LNCAP (cell line): Measurements from ENCODE around the gene TNFAIP8L2.

Experiments
- TF ChIP-seq, protein P1 (sequence below): fragments of 450-650 bp; IDR thresholded peaks from 2 replicates; pipeline ENCODE4 v1.5.1; 2017; ENCODE audit warnings: mild to moderate bottlenecking

TNFAIP8L2 gene

DNA sequence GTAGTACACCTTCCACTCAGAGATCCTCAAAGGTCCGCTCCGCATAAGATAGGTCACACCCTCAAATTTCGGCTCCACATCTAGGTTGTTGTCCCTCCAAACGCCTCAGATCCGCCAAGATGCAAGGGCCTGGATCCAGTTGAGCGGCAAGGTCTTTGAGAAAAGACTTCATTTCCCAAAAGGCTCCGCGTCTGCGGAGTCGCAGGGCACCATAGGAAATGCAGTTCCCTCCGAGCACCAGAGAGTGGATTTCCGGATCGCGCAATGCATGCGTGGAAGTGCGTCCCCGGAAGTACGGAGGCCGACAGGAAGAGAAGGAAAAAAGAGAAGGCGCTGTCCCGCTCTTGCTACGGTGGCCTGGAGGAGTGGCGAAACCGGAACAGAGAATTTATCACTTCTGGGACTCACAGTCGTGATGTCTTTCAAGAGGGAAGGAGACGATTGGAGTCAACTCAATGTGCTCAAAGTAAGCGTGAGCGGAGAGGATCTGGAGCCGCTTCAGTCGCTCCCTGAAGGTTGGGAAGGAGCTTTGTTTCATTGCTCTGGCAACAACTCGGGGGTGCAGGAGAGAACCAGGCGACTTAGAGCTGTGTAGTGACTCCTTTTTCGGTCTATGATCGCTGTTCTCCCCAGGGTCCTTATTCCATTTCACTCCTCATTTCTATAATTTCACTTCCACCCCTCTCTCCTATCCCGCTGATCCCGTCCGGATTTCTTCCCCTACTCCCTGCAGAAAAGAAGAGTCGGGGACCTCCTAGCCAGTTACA lies 9.5 kb downstream of the TNFAIP8L2 start, which contains the start of the genes LYSMD1 and SCNM1:
TSS of gene LYSMD1 (minus strand) at position 165 of the 767 bp plus-strand sequence. CDS start 644 bp downstream, outside the sequence.
TSS of gene SCNM1 (plus strand) at position 407 of the 767 bp plus-strand sequence. CDS start at position 416, 9 bp downstream.
- TF ChIP-seq, protein P1, sequence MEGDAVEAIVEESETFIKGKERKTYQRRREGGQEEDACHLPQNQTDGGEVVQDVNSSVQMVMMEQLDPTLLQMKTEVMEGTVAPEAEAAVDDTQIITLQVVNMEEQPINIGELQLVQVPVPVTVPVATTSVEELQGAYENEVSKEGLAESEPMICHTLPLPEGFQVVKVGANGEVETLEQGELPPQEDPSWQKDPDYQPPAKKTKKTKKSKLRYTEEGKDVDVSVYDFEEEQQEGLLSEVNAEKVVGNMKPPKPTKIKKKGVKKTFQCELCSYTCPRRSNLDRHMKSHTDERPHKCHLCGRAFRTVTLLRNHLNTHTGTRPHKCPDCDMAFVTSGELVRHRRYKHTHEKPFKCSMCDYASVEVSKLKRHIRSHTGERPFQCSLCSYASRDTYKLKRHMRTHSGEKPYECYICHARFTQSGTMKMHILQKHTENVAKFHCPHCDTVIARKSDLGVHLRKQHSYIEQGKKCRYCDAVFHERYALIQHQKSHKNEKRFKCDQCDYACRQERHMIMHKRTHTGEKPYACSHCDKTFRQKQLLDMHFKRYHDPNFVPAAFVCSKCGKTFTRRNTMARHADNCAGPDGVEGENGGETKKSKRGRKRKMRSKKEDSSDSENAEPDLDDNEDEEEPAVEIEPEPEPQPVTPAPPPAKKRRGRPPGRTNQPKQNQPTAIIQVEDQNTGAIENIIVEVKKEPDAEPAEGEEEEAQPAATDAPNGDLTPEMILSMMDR, result no peak

DNA sequence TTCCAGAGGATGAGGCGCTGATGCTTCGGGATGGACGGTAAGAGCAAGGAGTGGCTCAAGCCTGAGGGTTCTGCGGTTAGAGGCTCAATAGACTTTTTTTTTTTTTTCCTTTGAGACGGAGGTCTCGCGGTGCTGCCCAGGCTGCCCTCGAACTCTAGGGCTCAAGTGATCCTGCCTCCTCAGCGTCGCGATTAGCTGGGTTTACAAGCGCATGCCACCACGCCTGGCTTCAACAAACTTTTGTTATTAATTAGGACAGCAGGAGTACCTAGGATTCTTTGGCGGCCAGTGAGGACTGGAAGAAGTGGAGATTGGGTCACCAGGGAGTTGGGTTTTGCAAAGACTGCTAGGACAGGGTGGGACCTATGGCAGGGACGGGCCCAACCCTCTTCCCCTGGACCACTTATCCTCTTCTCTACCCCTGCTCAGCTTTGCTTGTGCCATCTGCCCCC lies 10.1 kb downstream of the TNFAIP8L2 start:
- TF ChIP-seq, protein P1, result no peak

DNA sequence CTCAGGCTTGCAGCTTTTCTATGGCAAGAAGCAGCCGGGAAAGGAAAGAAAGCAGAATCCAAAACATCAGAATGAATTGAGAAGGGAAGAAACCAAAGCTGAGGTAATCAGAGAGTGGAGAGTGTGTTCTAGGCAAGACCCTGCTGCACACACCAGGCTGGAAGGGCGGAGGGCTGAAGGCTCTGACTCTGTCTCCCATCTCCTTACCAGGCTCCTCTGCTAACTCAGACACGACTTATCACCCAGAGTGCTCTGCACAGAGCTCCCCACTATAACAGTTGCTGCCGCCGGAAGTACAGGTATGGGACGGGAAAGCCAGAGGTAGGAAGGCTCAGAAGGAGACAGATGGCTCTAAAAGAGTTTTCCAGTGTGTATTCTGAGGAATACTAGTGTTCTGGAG lies 10.7 kb downstream of the TNFAIP8L2 start:
- TF ChIP-seq, protein P1, result no peak

DNA sequence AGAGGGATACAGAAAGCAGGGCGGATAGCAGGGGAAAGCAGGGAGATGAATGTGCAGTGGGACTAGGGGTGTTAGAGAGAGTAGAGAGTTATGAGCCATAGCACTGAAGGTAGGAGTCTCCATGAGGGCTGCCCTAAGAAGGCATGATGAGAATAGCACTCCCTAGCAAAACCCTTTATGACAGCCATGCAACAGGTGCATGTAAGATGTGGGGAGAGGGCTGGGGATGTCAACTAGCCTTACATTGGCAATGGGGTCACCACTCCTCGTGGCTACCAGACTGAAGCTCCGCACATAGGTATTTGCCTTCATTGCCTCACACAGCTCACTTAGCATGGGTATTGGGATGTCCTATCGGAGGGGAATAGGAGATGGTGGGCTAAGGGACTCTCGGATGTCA lies 14.7 kb downstream of the TNFAIP8L2 start:
- TF ChIP-seq, protein P1, result no peak

DNA sequence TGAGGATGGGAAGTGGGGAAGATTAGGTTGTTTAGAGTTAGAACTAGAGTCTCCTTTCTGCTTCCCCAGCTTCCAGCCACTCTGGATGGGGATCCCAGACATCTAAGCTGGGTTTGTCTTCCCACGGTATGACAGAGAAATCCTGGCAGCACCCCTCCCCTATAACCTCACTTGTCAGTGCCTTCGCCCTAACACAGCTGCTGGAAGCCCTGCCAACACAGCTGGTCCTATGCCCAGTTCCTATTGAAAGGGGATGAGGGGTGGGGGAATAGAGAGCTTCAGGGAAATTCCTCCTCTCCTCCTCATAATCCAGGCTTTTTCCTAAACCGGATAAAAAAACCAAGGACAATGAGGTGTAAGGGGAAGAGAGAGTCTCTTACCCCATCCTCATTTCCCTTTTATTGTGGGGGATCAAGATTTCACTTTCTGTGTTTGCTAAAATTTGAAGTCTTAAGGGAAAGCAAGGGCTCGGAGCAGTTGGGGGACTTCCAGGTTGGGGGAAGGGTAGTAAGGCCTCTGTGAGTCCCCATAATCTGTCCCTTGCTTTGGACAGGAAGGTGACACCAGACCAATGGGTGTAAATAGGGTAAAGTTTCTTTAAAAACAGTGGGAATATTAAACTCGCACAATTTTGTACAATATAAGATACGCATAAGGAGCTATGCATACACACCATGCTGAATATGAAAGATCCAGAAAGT lies 18.7 kb downstream of the TNFAIP8L2 start:
- TF ChIP-seq, protein P1, result no peak

DNA sequence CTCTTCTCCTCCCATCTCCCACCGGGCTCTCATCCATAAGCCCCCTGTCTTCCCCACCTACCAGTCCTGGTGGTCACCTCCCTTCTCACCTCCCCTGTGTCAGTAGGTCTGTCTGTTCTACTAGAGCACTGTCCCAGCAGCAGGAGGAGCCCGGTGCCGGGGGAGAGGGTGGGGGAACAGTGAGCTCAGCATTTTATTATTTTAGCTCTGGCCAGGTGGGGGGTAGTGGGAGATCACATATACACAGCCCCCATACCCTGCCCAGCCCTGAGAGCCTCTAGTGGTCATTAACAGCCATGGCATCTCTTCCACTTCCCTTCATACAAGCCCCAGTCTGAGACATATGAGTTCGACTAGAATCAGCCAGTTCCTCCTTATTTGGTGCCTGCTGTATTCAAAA lies 19.4 kb downstream of the TNFAIP8L2 start, which contains the start of gene TMOD4:
TSS of gene TMOD4 (minus strand) at position 119 of the 400 bp plus-strand sequence. CDS start 1,106 bp downstream, outside the sequence.
- TF ChIP-seq, protein P1, result peak; percentile 56

DNA sequence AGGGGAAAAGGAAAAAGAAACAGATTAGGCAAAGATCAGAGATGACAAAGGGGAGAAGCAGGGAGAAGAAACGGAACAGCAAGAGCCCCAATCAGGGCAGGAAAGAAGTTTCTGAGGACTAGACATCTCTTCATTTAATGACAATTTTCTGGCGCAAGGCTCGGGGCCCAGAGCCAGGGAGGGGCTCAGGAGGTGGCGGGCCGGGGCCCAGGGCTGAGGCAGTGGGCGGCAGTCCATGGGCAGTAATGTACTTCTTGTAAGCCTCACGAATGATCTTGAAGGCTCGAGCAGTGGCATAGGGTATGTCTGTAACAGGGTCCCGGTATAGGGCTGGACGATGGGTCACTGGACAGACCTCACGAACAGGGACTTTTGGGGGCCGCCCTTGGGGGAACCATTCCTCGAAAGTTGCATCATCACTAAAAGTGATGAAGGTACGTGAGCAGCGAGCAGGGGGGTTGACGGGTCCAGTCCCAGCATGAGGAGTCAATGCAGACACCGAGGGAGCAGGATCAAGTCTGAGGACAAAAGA lies 20.1 kb downstream of the TNFAIP8L2 start:
- TF ChIP-seq, protein P1, result no peak
